ENCODE measurements around the gene PTPRO. TPM values are rescaled to one million over a fixed set of nuclear protein-coding genes. Genes with fewer than 3 reads are reported as not detected.

PTPRO gene
- total RNA-seq, 1 donor from 2014 or later: 5.8 TPM

GRCh38 chr12:15407025-15407424 is 84.7 kb downstream of the PTPRO start:
- Mint-ChIP-seq H3K27me3 (ENCODE audit: insufficient read depth, low read depth) (no peaks in the 10 kb centered on the region), H3K27ac (no peak overlapping the region), H3K36me3 (no peaks in the 10 kb centered on the region)

GRCh38 chr12:15411842-15412241 is 89.5 kb downstream of the PTPRO start:
- Histone ChIP-seq H3K9ac (no peak overlapping the region), H3K36me3 (no peaks in the 10 kb centered on the region), H3K79me2 (ENCODE audit: low read depth) (no peaks in the 10 kb centered on the region), H3F3A (ENCODE audit: low read depth) (no peaks in the 10 kb centered on the region), H3K27me3 (no peaks in the 10 kb centered on the region), H2AFZ (replicated peaks) (no peak overlapping the region), H3K4me2 (no peak overlapping the region), H3K27ac (no peak overlapping the region), H3K4me1 (no peaks in the 10 kb centered on the region), H3K9me3 (ENCODE audit: low read depth) (no peaks in the 10 kb centered on the region), H4K20me1 (ENCODE audit: low read depth) (no peaks in the 10 kb centered on the region), H3K4me3 (no peak overlapping the region)
- no peaks in the 10 kb centered on the region for H3K27me3 Mint-ChIP-seq (ENCODE audit: insufficient read depth, low read depth)
- no peak overlapping the region for H3K4me3 Mint-ChIP-seq
- H3K4me1 Mint-ChIP-seq: no peaks in the 10 kb centered on the region
- TF ChIP-seq CTCF (IDR thresholded peaks at IDR 0.05) (no peak), EZH2phosphoT487 (IDR thresholded peaks at IDR 0.05) (no peak), EZH2 (IDR thresholded peaks at IDR 0.05) (no peak)
- H3K36me3 Mint-ChIP-seq: no peaks in the 10 kb centered on the region
- DNase-seq (ENCODE audit: low spot score): no peak
- no peaks in the 10 kb centered on the region for H3K9me3 Mint-ChIP-seq
- no peak overlapping the region for H3K27ac Mint-ChIP-seq

More at GRCh38 chr12:15407025-15407424, 84.7 kb downstream of the PTPRO start:
- Mint-ChIP-seq H3K4me1 (no peaks in the 10 kb centered on the region), H3K9me3 (no peaks in the 10 kb centered on the region), H3K4me3 (no peak overlapping the region)
- H3K79me2 ChIP-seq (ENCODE audit: low read depth): no peaks in the 10 kb centered on the region
- H3K4me2 ChIP-seq: no peak overlapping the region
- H2AFZ ChIP-seq (replicated peaks): no peak overlapping the region
- H4K20me1 ChIP-seq (ENCODE audit: low read depth): no peaks in the 10 kb centered on the region
- no peaks in the 10 kb centered on the region for H3K4me1 ChIP-seq
- H3K27ac ChIP-seq: no peak overlapping the region
- H3K9me3 ChIP-seq (ENCODE audit: low read depth): no peaks in the 10 kb centered on the region
- H3K9ac ChIP-seq: no peak overlapping the region
- no peaks in the 10 kb centered on the region for H3F3A ChIP-seq (ENCODE audit: low read depth)
- no peaks in the 10 kb centered on the region for H3K36me3 ChIP-seq
- TF ChIP-seq EZH2phosphoT487 (IDR thresholded peaks at IDR 0.05): no peak
- no peak for TF ChIP-seq EZH2 (IDR thresholded peaks at IDR 0.05)
- no peak for TF ChIP-seq CTCF (IDR thresholded peaks at IDR 0.05)
- H3K4me3 ChIP-seq: no peak overlapping the region
- H3K27me3 ChIP-seq: no peaks in the 10 kb centered on the region
- DNase-seq (ENCODE audit: low spot score): no peak

- H3K27ac Mint-ChIP-seq: no peak overlapping the region
- TF ChIP-seq CTCF (IDR thresholded peaks at IDR 0.05) (no peak), EZH2phosphoT487 (IDR thresholded peaks at IDR 0.05) (no peak), EZH2 (IDR thresholded peaks at IDR 0.05) (no peak)
- no peaks in the 10 kb centered on the region for H3K27me3 Mint-ChIP-seq (ENCODE audit: insufficient read depth, low read depth)
- Histone ChIP-seq H2AFZ (replicated peaks) (no peak overlapping the region), H3K27ac (peak overlapping the region; percentile 25), H3K4me2 (peak overlapping the region; percentile 32), H3K9ac (no peak overlapping the region), H3K27me3 (no peaks in the 10 kb centered on the region), H3K4me3 (no peak overlapping the region), H3F3A (ENCODE audit: low read depth) (no peaks in the 10 kb centered on the region), H3K79me2 (ENCODE audit: low read depth) (no peaks in the 10 kb centered on the region), H3K4me1 (peaks cover 7% of the 10 kb centered on the region), H3K36me3 (no peaks in the 10 kb centered on the region), H3K9me3 (ENCODE audit: low read depth) (no peaks in the 10 kb centered on the region), H4K20me1 (ENCODE audit: low read depth) (no peaks in the 10 kb centered on the region)
- no peak overlapping the region for H3K4me3 Mint-ChIP-seq
- peak; percentile 43 for DNase-seq (ENCODE audit: low spot score)
- H3K9me3 Mint-ChIP-seq: no peaks in the 10 kb centered on the region
- H3K36me3 Mint-ChIP-seq: no peaks in the 10 kb centered on the region
- H3K4me1 Mint-ChIP-seq: no peaks in the 10 kb centered on the region
These were observed 95.4 kb downstream of the PTPRO start for GRCh38 chr12:15417691-15418090.
